ENCODE data around the gene C10orf90.

Gene C10orf90

DNA sequence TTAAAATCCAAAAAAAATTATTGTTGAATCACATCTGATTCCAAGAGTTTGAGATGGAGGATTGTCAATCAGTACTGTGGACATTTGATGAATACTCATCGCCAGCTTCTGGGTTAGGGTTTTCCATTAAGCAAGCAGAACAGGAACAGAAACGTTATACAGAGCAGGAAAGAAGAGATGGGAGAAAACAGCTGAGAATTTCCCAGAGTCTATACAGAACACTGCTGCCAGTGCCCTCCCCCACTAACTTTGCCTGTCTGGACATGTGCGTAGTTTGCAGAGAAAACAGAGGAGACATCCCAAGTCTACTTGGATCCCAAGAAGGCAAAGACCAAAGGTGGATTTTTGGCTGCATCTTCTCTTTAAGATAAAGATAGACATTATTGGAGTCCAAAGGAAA, 19.0 kb downstream of the C10orf90 start:
- no peak for ATAC-seq
- TF ChIP-seq, protein P1, sequence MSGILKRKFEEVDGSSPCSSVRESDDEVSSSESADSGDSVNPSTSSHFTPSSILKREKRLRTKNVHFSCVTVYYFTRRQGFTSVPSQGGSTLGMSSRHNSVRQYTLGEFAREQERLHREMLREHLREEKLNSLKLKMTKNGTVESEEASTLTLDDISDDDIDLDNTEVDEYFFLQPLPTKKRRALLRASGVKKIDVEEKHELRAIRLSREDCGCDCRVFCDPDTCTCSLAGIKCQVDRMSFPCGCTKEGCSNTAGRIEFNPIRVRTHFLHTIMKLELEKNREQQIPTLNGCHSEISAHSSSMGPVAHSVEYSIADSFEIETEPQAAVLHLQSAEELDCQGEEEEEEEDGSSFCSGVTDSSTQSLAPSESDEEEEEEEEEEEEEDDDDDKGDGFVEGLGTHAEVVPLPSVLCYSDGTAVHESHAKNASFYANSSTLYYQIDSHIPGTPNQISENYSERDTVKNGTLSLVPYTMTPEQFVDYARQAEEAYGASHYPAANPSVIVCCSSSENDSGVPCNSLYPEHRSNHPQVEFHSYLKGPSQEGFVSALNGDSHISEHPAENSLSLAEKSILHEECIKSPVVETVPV (CRISPR knock-in tag; IDR thresholded peaks at IDR 0.05): no peak
- TF ChIP-seq TOX (CRISPR knock-in tag; IDR thresholded peaks at IDR 0.05; ENCODE audit: borderline replicate concordance): no peak
- no peak for TF ChIP-seq GLIS3 (CRISPR knock-in tag; IDR thresholded peaks at IDR 0.05)
- TF ChIP-seq PPARA (CRISPR knock-in tag; IDR thresholded peaks at IDR 0.05; ENCODE audit: borderline replicate concordance): no peak
- TF ChIP-seq, protein P2, sequence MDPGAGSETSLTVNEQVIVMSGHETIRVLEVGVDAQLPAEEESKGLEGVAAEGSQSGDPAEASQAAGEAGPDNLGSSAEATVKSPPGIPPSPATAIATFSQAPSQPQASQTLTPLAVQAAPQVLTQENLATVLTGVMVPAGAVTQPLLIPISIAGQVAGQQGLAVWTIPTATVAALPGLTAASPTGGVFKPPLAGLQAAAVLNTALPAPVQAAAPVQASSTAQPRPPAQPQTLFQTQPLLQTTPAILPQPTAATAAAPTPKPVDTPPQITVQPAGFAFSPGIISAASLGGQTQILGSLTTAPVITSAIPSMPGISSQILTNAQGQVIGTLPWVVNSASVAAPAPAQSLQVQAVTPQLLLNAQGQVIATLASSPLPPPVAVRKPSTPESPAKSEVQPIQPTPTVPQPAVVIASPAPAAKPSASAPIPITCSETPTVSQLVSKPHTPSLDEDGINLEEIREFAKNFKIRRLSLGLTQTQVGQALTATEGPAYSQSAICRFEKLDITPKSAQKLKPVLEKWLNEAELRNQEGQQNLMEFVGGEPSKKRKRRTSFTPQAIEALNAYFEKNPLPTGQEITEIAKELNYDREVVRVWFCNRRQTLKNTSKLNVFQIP (CRISPR knock-in tag; IDR thresholded peaks at IDR 0.05; ENCODE audit: borderline replicate concordance, low read depth): no peak
- TF ChIP-seq ZNF8 (CRISPR knock-in tag; IDR thresholded peaks at IDR 0.05): no peak
- no peak for TF ChIP-seq TCF4 (CRISPR knock-in tag; IDR thresholded peaks at IDR 0.05; ENCODE audit: borderline replicate concordance)
- no peak for TF ChIP-seq ZNF70 (CRISPR knock-in tag; IDR thresholded peaks at IDR 0.05)
- TF ChIP-seq ZNF565 (CRISPR knock-in tag; conservative IDR thresholded peaks at IDR 0.05; ENCODE audit: low read depth): no peak
- no peak for TF ChIP-seq SNAI2 (CRISPR knock-in tag; IDR thresholded peaks at IDR 0.05)
- no peak for TF ChIP-seq ESRRG (CRISPR knock-in tag; IDR thresholded peaks at IDR 0.05)
- no peak for TF ChIP-seq ISL1 (CRISPR knock-in tag; IDR thresholded peaks at IDR 0.05)
- TF ChIP-seq, protein P3, sequence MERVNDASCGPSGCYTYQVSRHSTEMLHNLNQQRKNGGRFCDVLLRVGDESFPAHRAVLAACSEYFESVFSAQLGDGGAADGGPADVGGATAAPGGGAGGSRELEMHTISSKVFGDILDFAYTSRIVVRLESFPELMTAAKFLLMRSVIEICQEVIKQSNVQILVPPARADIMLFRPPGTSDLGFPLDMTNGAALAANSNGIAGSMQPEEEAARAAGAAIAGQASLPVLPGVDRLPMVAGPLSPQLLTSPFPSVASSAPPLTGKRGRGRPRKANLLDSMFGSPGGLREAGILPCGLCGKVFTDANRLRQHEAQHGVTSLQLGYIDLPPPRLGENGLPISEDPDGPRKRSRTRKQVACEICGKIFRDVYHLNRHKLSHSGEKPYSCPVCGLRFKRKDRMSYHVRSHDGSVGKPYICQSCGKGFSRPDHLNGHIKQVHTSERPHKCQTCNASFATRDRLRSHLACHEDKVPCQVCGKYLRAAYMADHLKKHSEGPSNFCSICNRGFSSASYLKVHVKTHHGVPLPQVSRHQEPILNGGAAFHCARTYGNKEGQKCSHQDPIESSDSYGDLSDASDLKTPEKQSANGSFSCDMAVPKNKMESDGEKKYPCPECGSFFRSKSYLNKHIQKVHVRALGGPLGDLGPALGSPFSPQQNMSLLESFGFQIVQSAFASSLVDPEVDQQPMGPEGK (CRISPR knock-in tag; IDR thresholded peaks at IDR 0.05; ENCODE audit: borderline replicate concordance): no peak
- TF ChIP-seq OSR1 (CRISPR knock-in tag; IDR thresholded peaks at IDR 0.05): no peak
- TF ChIP-seq RARB (CRISPR knock-in tag; IDR thresholded peaks at IDR 0.05): no peak
- no peak for TF ChIP-seq ZC3H10 (CRISPR knock-in tag; IDR thresholded peaks at IDR 0.05)
- TF ChIP-seq ZFP30 (CRISPR knock-in tag; IDR thresholded peaks at IDR 0.05): no peak
- TF ChIP-seq, protein P4, sequence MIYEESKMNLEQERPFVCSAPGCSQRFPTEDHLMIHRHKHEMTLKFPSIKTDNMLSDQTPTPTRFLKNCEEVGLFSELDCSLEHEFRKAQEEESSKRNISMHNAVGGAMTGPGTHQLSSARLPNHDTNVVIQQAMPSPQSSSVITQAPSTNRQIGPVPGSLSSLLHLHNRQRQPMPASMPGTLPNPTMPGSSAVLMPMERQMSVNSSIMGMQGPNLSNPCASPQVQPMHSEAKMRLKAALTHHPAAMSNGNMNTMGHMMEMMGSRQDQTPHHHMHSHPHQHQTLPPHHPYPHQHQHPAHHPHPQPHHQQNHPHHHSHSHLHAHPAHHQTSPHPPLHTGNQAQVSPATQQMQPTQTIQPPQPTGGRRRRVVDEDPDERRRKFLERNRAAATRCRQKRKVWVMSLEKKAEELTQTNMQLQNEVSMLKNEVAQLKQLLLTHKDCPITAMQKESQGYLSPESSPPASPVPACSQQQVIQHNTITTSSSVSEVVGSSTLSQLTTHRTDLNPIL (CRISPR knock-in tag; IDR thresholded peaks at IDR 0.05; ENCODE audit: low read depth): no peak
- no peak for TF ChIP-seq CSDC2 (CRISPR knock-in tag; IDR thresholded peaks at IDR 0.05)
- no peak for TF ChIP-seq BACH2 (CRISPR knock-in tag; IDR thresholded peaks at IDR 0.05; ENCODE audit: borderline replicate concordance)

DNA sequence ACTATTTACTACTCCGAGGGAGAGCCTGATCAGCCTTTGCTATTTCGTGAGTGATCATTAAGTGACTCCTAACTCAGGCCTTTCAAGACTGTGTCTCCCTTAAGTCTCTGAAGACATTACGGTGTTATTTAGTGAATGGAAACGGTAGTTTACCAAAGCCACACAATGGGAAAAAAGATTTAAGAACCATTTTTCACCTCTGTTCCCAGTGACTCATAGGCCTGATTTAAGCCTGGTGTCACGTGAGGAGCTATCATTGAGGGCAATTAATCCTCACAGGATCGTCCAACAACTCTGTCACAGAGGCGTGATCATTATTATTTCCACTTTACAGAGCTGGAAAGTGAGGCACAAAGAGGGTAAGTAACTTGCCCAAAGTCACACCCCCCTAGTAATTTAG, 20.3 kb downstream of the C10orf90 start:
- no peak for ATAC-seq
- no peak for TF ChIP-seq GLIS3 (CRISPR knock-in tag; IDR thresholded peaks at IDR 0.05)
- TF ChIP-seq ZNF8 (CRISPR knock-in tag; IDR thresholded peaks at IDR 0.05): no peak
- TF ChIP-seq ISL1 (CRISPR knock-in tag; IDR thresholded peaks at IDR 0.05): no peak
- no peak for TF ChIP-seq ZFP30 (CRISPR knock-in tag; IDR thresholded peaks at IDR 0.05)
- TF ChIP-seq OSR1 (CRISPR knock-in tag; IDR thresholded peaks at IDR 0.05): no peak
- TF ChIP-seq TOX (CRISPR knock-in tag; IDR thresholded peaks at IDR 0.05; ENCODE audit: borderline replicate concordance): no peak
- TF ChIP-seq, protein P3 (CRISPR knock-in tag; IDR thresholded peaks at IDR 0.05; ENCODE audit: borderline replicate concordance): no peak
- no peak for TF ChIP-seq ZC3H10 (CRISPR knock-in tag; IDR thresholded peaks at IDR 0.05)
- no peak for TF ChIP-seq ZNF70 (CRISPR knock-in tag; IDR thresholded peaks at IDR 0.05)
- TF ChIP-seq, protein P5, sequence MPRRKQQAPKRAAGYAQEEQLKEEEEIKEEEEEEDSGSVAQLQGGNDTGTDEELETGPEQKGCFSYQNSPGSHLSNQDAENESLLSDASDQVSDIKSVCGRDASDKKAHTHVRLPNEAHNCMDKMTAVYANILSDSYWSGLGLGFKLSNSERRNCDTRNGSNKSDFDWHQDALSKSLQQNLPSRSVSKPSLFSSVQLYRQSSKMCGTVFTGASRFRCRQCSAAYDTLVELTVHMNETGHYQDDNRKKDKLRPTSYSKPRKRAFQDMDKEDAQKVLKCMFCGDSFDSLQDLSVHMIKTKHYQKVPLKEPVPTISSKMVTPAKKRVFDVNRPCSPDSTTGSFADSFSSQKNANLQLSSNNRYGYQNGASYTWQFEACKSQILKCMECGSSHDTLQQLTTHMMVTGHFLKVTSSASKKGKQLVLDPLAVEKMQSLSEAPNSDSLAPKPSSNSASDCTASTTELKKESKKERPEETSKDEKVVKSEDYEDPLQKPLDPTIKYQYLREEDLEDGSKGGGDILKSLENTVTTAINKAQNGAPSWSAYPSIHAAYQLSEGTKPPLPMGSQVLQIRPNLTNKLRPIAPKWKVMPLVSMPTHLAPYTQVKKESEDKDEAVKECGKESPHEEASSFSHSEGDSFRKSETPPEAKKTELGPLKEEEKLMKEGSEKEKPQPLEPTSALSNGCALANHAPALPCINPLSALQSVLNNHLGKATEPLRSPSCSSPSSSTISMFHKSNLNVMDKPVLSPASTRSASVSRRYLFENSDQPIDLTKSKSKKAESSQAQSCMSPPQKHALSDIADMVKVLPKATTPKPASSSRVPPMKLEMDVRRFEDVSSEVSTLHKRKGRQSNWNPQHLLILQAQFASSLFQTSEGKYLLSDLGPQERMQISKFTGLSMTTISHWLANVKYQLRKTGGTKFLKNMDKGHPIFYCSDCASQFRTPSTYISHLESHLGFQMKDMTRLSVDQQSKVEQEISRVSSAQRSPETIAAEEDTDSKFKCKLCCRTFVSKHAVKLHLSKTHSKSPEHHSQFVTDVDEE (CRISPR knock-in tag; IDR thresholded peaks at IDR 0.05): no peak
- no peak for TF ChIP-seq ZNF565 (CRISPR knock-in tag; conservative IDR thresholded peaks at IDR 0.05; ENCODE audit: low read depth)
- TF ChIP-seq, protein P1 (CRISPR knock-in tag; IDR thresholded peaks at IDR 0.05): no peak
- TF ChIP-seq, protein P2 (CRISPR knock-in tag; IDR thresholded peaks at IDR 0.05; ENCODE audit: borderline replicate concordance, low read depth): no peak
- no peak for TF ChIP-seq SNAI2 (CRISPR knock-in tag; IDR thresholded peaks at IDR 0.05)
- no peak for TF ChIP-seq ARNTL (CRISPR knock-in tag; IDR thresholded peaks at IDR 0.05; ENCODE audit: borderline replicate concordance, low read depth)
